HepG2 (cell line): Measurements from ENCODE around the gene CMIP. TPM values are rescaled to one million over a fixed set of nuclear protein-coding genes. Genes with fewer than 3 reads are reported as not detected.
A peak's percentile ranks its signal among the peaks of the same experiment; 100 is the strongest.

Experiments
- BORCS8-MEF2B ChIP-seq: sonication (generic); formaldehyde crosslinking; IDR thresholded peaks from 2 replicates; pipeline ENCODE4 v1.8.0; 2022; ENCODE audit warnings: mild to moderate bottlenecking, missing genetic modification reagents
- FOXO1 ChIP-seq: sonication (generic); formaldehyde crosslinking; IDR thresholded peaks from 2 replicates; pipeline ENCODE4 v1.4.0; 2020; ENCODE audit warnings: missing genetic modification reagents
- GABPB1 ChIP-seq: IDR thresholded peaks from 2 replicates; pipeline ENCODE4 v1.6.1; 2016; ENCODE audit warnings: mild to moderate bottlenecking, missing genetic modification reagents, moderate library complexity, missing compliant biosample characterization
- NR2F6 ChIP-seq, 2 experiments: IDR thresholded peaks; 2 replicates each; pipeline ENCODE4 v1.6.1; 2016; ENCODE audit warnings: antibody characterized with exemption in 1 of 2, mild to moderate bottlenecking in 1 of 2
- ZBTB21 ChIP-seq: sonication (generic); formaldehyde crosslinking; IDR thresholded peaks from 2 replicates; pipeline ENCODE4 v1.4.0; 2020; ENCODE audit warnings: missing genetic modification reagents
- ZNF124 ChIP-seq: sonication (generic); formaldehyde crosslinking; IDR thresholded peaks from 2 replicates; pipeline ENCODE4 v1.4.0; 2020; ENCODE audit warnings: missing genetic modification reagents
- ZSCAN31 ChIP-seq: sonication (generic); formaldehyde crosslinking; IDR thresholded peaks from 2 replicates; pipeline ENCODE4 v1.5.0; 2020; ENCODE audit warnings: low read depth, mild to moderate bottlenecking, missing genetic modification reagents
- polyA plus RNA-seq, 8 experiments: library from polyadenylated mRNA; depleted of rRNA in 3 of 8; stranded (reverse) in 7 of 8; unstranded in 1 of 8; fragments of >200 nt; fragmentation: Illumina TruSeq in 4 of 8; extraction: Trizol in 4 of 8; gene quantifications; 2 replicates each; pipeline versions ENCODE4 v1.2.1 to v1.2.3, GENCODE V29; 2011 to 2016; ENCODE audit warnings: low read depth in 4 of 8, missing spikeins in 1 of 8, mixed read lengths in 1 of 8; ENCODE audit not compliant: insufficient read depth in 1 of 8
- total RNA-seq, 5 experiments: library from RNA; depleted of rRNA; stranded (reverse); fragments of >200 nt; fragmentation: Illumina TruSeq; extraction: Trizol; gene quantifications; 2 replicates each; pipeline ENCODE4 v1.2.3, GENCODE V29; 2016; ENCODE audit warnings: low read depth in 1 of 5
- TF ChIP-seq, protein P1 (sequence below): sonication (generic); formaldehyde crosslinking; IDR thresholded peaks from 2 replicates; pipeline ENCODE4 v1.4.0; 2020; ENCODE audit warnings: mild to moderate bottlenecking, missing genetic modification reagents, borderline replicate concordance
- TF ChIP-seq, protein P2 (sequence below): sonication (generic); formaldehyde crosslinking; IDR thresholded peaks from 2 replicates; pipeline ENCODE4 v1.4.0; 2020; ENCODE audit warnings: mild to moderate bottlenecking, missing genetic modification reagents
- TF ChIP-seq, protein P3 (sequence below): sonication (generic); formaldehyde crosslinking; IDR thresholded peaks from 2 replicates; pipeline ENCODE4 v1.8.0; 2022; ENCODE audit warnings: missing genetic modification reagents, mild to moderate bottlenecking, moderate library complexity, borderline replicate concordance
- TF ChIP-seq, protein P4 (sequence below): sonication (generic); formaldehyde crosslinking; IDR thresholded peaks from 2 replicates; pipeline ENCODE4 v1.5.0; 2020; ENCODE audit warnings: mild to moderate bottlenecking, missing genetic modification reagents, borderline replicate concordance
- TF ChIP-seq, protein P5 (sequence below): IDR thresholded peaks from 2 replicates; pipeline ENCODE4 v1.6.1; 2016; ENCODE audit warnings: missing compliant biosample characterization, missing genetic modification reagents, borderline replicate concordance

CMIP gene
- total and polyA plus RNA-seq, 2 of the 13 experiments (the other 11 are each of a cell fraction or from before 2014, with no cell fraction given), result 10.9 to 18.1 TPM

DNA sequence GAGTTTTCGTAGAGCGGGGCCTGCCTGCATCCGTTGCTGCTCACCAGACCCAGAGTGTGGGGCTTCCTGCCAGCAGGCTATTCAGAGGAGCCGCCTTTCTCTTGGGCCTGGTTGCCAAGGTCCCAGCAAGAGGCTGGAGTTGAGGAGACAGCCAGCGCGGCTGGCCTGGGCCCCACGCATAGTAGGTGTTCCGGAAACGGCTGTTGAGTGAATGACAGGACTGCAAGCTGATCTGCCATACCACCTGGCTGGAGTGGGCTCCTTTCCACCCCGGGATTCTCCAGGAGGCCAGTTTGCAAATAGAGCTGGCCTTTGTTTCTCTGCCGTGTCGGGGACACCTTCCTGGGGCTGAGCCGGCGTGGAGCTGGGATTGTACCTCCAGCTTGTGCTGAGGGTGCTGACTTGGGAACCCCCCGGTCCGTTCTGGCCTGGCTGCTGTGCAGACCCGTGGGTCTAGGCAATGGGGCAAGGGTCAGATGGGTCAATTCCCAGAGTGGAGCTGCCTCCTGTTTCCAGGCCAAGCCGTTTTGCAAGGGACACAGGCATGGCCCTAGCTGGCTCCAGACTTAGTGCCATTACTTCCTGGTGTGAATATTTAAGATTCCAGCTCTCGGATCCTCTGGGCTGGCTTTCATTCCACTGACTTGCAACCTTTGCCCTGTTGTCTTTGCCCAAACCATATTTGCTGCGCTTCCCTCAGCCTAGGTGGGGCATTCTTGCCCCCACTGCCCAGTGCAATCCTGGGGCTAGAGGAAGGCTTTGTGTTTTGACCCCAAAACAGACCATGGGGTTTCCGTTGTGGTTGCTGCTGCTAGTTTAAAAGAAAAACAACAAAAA lies 68.8 kb downstream of the CMIP start (continued):
- TF ChIP-seq, protein P1, sequence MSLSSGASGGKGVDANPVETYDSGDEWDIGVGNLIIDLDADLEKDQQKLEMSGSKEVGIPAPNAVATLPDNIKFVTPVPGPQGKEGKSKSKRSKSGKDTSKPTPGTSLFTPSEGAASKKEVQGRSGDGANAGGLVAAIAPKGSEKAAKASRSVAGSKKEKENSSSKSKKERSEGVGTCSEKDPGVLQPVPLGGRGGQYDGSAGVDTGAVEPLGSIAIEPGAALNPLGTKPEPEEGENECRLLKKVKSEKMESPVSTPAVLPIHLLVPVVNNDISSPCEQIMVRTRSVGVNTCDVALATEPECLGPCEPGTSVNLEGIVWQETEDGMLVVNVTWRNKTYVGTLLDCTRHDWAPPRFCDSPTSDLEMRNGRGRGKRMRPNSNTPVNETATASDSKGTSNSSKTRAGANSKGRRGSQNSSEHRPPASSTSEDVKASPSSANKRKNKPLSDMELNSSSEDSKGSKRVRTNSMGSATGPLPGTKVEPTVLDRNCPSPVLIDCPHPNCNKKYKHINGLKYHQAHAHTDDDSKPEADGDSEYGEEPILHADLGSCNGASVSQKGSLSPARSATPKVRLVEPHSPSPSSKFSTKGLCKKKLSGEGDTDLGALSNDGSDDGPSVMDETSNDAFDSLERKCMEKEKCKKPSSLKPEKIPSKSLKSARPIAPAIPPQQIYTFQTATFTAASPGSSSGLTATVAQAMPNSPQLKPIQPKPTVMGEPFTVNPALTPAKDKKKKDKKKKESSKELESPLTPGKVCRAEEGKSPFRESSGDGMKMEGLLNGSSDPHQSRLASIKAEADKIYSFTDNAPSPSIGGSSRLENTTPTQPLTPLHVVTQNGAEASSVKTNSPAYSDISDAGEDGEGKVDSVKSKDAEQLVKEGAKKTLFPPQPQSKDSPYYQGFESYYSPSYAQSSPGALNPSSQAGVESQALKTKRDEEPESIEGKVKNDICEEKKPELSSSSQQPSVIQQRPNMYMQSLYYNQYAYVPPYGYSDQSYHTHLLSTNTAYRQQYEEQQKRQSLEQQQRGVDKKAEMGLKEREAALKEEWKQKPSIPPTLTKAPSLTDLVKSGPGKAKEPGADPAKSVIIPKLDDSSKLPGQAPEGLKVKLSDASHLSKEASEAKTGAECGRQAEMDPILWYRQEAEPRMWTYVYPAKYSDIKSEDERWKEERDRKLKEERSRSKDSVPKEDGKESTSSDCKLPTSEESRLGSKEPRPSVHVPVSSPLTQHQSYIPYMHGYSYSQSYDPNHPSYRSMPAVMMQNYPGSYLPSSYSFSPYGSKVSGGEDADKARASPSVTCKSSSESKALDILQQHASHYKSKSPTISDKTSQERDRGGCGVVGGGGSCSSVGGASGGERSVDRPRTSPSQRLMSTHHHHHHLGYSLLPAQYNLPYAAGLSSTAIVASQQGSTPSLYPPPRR (CRISPR knock-in tag), result peak; percentile 35; the same call in 1 of the 2 replicates
- TF ChIP-seq, protein P2, sequence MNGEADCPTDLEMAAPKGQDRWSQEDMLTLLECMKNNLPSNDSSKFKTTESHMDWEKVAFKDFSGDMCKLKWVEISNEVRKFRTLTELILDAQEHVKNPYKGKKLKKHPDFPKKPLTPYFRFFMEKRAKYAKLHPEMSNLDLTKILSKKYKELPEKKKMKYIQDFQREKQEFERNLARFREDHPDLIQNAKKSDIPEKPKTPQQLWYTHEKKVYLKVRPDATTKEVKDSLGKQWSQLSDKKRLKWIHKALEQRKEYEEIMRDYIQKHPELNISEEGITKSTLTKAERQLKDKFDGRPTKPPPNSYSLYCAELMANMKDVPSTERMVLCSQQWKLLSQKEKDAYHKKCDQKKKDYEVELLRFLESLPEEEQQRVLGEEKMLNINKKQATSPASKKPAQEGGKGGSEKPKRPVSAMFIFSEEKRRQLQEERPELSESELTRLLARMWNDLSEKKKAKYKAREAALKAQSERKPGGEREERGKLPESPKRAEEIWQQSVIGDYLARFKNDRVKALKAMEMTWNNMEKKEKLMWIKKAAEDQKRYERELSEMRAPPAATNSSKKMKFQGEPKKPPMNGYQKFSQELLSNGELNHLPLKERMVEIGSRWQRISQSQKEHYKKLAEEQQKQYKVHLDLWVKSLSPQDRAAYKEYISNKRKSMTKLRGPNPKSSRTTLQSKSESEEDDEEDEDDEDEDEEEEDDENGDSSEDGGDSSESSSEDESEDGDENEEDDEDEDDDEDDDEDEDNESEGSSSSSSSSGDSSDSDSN, result peak; percentile 65
- TF ChIP-seq BORCS8-MEF2B (CRISPR knock-in tag), result peak; percentile 59
- TF ChIP-seq, protein P3, sequence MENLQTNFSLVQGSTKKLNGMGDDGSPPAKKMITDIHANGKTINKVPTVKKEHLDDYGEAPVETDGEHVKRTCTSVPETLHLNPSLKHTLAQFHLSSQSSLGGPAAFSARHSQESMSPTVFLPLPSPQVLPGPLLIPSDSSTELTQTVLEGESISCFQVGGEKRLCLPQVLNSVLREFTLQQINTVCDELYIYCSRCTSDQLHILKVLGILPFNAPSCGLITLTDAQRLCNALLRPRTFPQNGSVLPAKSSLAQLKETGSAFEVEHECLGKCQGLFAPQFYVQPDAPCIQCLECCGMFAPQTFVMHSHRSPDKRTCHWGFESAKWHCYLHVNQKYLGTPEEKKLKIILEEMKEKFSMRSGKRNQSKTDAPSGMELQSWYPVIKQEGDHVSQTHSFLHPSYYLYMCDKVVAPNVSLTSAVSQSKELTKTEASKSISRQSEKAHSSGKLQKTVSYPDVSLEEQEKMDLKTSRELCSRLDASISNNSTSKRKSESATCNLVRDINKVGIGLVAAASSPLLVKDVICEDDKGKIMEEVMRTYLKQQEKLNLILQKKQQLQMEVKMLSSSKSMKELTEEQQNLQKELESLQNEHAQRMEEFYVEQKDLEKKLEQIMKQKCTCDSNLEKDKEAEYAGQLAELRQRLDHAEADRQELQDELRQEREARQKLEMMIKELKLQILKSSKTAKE (CRISPR knock-in tag), result 0 out of 2 replicates have a peak, but pooled peaks have one; percentile 17
- 0 out of 2 replicates have a peak, but pooled peaks have one; percentile 38 for TF ChIP-seq ZSCAN31 (CRISPR knock-in tag)
- TF ChIP-seq FOXO1, result 0 out of 2 replicates have a peak, but pooled peaks have one; percentile 60
- TF ChIP-seq NR2F6 (IDR thresholded peaks at IDR 0.05), result peak; percentile 77
- peak; percentile 91 for TF ChIP-seq NR2F6 (CRISPR knock-in tag; IDR thresholded peaks at IDR 0.05)
- TF ChIP-seq, protein P4, sequence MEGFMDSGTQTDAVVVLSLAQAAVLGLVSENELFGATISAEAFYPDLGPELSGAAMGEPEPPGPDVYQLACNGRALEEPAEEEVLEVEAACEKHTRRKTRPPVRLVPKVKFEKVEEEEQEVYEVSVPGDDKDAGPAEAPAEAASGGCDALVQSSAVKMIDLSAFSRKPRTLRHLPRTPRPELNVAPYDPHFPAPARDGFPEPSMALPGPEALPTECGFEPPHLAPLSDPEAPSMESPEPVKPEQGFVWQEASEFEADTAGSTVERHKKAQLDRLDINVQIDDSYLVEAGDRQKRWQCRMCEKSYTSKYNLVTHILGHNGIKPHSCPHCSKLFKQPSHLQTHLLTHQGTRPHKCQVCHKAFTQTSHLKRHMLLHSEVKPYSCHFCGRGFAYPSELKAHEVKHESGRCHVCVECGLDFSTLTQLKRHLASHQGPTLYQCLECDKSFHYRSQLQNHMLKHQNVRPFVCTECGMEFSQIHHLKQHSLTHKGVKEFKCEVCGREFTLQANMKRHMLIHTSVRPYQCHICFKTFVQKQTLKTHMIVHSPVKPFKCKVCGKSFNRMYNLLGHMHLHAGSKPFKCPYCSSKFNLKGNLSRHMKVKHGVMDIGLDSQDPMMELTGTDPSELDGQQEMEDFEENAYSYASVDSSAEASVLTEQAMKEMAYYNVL (CRISPR knock-in tag), result no peak
- TF ChIP-seq ZNF124, result peak; percentile 56; the same call in 1 of the 2 replicates
- TF ChIP-seq GABPB1 (CRISPR knock-in tag), result peak; percentile 31
- TF ChIP-seq, protein P5, sequence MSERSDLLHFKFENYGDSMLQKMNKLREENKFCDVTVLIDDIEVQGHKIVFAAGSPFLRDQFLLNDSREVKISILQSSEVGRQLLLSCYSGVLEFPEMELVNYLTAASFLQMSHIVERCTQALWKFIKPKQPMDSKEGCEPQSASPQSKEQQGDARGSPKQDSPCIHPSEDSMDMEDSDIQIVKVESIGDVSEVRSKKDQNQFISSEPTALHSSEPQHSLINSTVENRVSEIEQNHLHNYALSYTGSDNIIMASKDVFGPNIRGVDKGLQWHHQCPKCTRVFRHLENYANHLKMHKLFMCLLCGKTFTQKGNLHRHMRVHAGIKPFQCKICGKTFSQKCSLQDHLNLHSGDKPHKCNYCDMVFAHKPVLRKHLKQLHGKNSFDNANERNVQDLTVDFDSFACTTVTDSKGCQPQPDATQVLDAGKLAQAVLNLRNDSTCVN, result peak; percentile 43; the same call in 1 of the 2 replicates
- TF ChIP-seq ZBTB21 (CRISPR knock-in tag), result no peak
